Activated CD4-positive, alpha-beta T cell treated with anti-CD3 and anti-CD28 coated beads for 36 hours (primary cell): ENCODE data around the gene TTC34. TPM values are rescaled to one million over a fixed set of nuclear protein-coding genes. Genes with fewer than 3 reads are reported as not detected.
A peak's percentile ranks its signal among the peaks of the same experiment; 100 is the strongest.

ENCODE experiments used
- ATAC-seq: fragments of 200-7000 bp; cut with Tn5 transposase; one replicate; pipeline ENCODE4 v1.10.0; 2021; ENCODE audit warnings: mild to moderate bottlenecking, moderate library complexity
- CTCF ChIA-PET: fragments of 350-600 bp; sonication (Branson Sonifier 250); formaldehyde crosslinking; loops from one replicate; lab custom pipeline; 2021; ENCODE audit warnings: antibody characterized with exemption; lab: Charles Lee
- POLR2A ChIA-PET: fragments of 350-600 bp; sonication (Branson Sonifier 250); formaldehyde crosslinking; loops from one replicate; lab custom pipeline; 2021; ENCODE audit warnings: antibody characterized with exemption, inconsistent platforms; lab: Charles Lee
- DNase-seq: peaks from one replicate; pipeline ENCODE4 v3.0.0-alpha.2; 2020
- H3K27ac Mint-ChIP-seq: one replicate; pipeline ENCODE4 v1.8.0; 2021; ENCODE audit warnings: mixed read lengths
- H3K27me3 Mint-ChIP-seq: one replicate; pipeline ENCODE4 v1.8.0; 2021; ENCODE audit warnings: mixed read lengths
- H3K36me3 Mint-ChIP-seq: one replicate; pipeline ENCODE4 v1.8.0; 2021; ENCODE audit warnings: low read depth, mixed read lengths
- H3K4me1 Mint-ChIP-seq: one replicate; pipeline ENCODE4 v1.8.0; 2021; ENCODE audit warnings: mixed read lengths
- H3K4me3 Mint-ChIP-seq: one replicate; pipeline ENCODE4 v1.8.0; 2021; ENCODE audit warnings: mild to moderate bottlenecking, moderate library complexity, mixed read lengths
- H3K9me3 Mint-ChIP-seq: one replicate; pipeline ENCODE4 v1.8.0; 2021; ENCODE audit warnings: low read depth, mixed read lengths
- intact Hi-C, 2 experiments: fragments of 100-400 bp; cut with DNase I in 1 of 2; cut with micrococcal nuclease in 1 of 2; formaldehyde crosslinking; loops; one replicate each; pipeline versions ENCODE4 v1.14.2 to v1.15.1; 2022 to 2024; cut with DNase I, micrococcal nuclease
- total RNA-seq, 2 experiments: library from RNA; stranded (reverse); gene quantifications; one replicate each; pipeline ENCODE4 v1.2.3, GENCODE V29; 2021

The TTC34 gene
- total RNA-seq, 2 experiments from 2014 or later = 1.3 TPM

GRCh38 chr1:2596530-2597333, 204.8 kb downstream of the TTC34 start:
- no peak overlapping the region for H3K27ac Mint-ChIP-seq
- POLR2A ChIA-PET = no interaction called here
- peaks cover 3% of the 10 kb centered on the region for H3K4me1 Mint-ChIP-seq
- peaks cover 4% of the 10 kb centered on the region for H3K9me3 Mint-ChIP-seq
- CTCF ChIA-PET = no interaction called here
- no peak overlapping the region for H3K4me3 Mint-ChIP-seq
- peak; percentile 3 for DNase-seq
- intact Hi-C loops = no loop called here
- no peaks in the 10 kb centered on the region for H3K27me3 Mint-ChIP-seq
- ATAC-seq = no peak
- H3K36me3 Mint-ChIP-seq = no peaks in the 10 kb centered on the region

DNA sequence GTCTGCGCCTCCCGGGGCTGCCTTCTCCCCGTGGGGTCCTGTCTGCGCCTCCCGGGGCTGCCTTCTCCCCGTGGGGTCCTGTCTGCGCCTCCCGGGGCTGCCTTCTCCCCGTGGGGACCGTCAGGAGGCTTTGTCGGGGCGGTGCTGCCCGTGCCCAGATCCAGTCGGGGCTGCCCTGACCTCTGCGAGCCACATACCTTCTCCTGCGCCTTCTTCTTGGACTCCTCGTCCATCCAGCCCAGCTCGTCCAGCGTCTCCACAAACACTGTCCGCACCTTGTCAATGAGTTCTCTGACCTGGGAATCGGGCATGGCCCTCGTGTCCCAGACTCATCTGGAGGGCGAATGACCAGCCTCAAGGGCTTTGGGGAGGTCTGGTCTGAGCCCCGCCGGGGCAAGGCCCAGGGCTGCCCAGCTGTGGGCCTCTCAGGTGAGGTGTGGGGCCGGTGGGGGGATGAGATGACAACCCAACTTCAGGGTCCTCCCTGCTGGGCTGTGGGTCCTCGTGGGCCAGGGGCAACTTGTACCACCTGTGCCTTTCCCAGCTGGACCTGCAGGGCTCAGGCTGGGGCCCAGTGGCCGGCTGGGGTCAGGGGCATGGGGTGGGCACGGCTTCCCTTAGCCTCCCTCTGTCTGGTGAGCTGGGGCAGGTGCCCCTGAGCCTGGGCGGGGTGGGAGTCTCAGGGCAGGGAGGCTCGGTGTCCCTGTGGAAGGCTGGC, 205.5 kb downstream of the TTC34 start:
- DNase-seq (peak; percentile 3), ATAC-seq (no peak)
- CTCF ChIA-PET = no interaction called here
- Mint-ChIP-seq H3K27ac (no peak overlapping the region), H3K36me3 (no peaks in the 10 kb centered on the region), H3K4me1 (peaks cover 3% of the 10 kb centered on the region), H3K9me3 (peaks cover 4% of the 10 kb centered on the region), H3K27me3 (no peaks in the 10 kb centered on the region), H3K4me3 (no peak overlapping the region)
- POLR2A ChIA-PET = no interaction called here
- intact Hi-C loops = no loop called here

- H3K4me1 Mint-ChIP-seq = peaks cover 3% of the 10 kb centered on the region
- H3K9me3 Mint-ChIP-seq = peaks cover 4% of the 10 kb centered on the region
Measured at GRCh38 chr1:2595261-2595811, 206.2 kb downstream of the TTC34 start.

GRCh38 chr1:2594641-2595131, 206.8 kb downstream of the TTC34 start:
- no peaks in the 10 kb centered on the region for H3K36me3 Mint-ChIP-seq
- intact Hi-C loops = no loop called here
- POLR2A ChIA-PET = no interaction called here

More at GRCh38 chr1:2595261-2595811, 206.2 kb downstream of the TTC34 start:
- H3K27ac Mint-ChIP-seq = no peak overlapping the region
- ChIA-PET CTCF (no interaction called here), POLR2A (no interaction called here)
- H3K4me3 Mint-ChIP-seq = no peak overlapping the region
- no peaks in the 10 kb centered on the region for H3K27me3 Mint-ChIP-seq
- intact Hi-C loops = no loop called here
- no peaks in the 10 kb centered on the region for H3K36me3 Mint-ChIP-seq
- peak; percentile 2 for DNase-seq
- no peak for ATAC-seq

GRCh38 chr1:2594001-2594640, 207.4 kb downstream of the TTC34 start:
- Mint-ChIP-seq H3K27ac (no peak overlapping the region), H3K9me3 (peaks cover 4% of the 10 kb centered on the region), H3K4me3 (no peak overlapping the region), H3K4me1 (peaks cover 3% of the 10 kb centered on the region), H3K36me3 (peaks cover 3% of the 10 kb centered on the region), H3K27me3 (no peaks in the 10 kb centered on the region)
- intact Hi-C loops = no loop called here
- ATAC-seq (no peak), DNase-seq (peak; percentile 3)
- POLR2A ChIA-PET = no interaction called here
- CTCF ChIA-PET = no interaction called here

More at GRCh38 chr1:2594641-2595131, 206.8 kb downstream of the TTC34 start:
- H3K4me1 Mint-ChIP-seq = peaks cover 3% of the 10 kb centered on the region
- H3K9me3 Mint-ChIP-seq = peaks cover 4% of the 10 kb centered on the region
- peak; percentile 3 for DNase-seq
- no peak overlapping the region for H3K4me3 Mint-ChIP-seq
- ATAC-seq = no peak
- no peaks in the 10 kb centered on the region for H3K27me3 Mint-ChIP-seq
- CTCF ChIA-PET = no interaction called here
- no peak overlapping the region for H3K27ac Mint-ChIP-seq

DNA sequence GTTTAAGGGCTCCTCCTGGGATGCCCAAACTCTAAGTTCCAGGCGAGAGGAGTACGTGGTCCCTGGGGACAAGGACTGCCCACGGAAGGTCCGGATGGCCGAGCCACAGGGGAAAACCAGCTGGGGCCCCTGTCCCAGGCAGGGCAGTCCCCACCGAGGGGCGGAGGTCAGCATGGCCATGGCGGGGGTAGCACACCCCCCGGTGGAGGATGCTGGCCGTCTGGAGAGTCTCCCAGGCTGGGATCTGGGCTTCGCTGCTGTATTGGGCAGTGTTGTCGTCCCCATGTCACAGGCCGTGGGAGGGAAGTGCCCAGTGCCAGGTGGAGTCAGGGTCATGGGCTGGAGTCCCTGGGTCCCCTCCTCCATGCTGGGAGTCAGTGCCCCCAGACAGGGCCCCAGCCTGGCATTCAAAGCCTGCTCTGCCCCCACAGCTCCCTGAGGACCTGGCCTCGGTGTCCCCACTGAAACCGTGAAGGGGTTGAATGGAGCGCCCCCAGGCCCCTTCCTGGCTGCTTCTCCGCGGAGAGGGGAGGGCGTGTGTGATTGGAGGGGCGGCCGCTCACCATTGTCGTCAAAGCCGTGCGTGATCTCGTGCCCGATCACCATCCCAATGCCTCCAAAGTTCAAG, 208.1 kb downstream of the TTC34 start:
- no peak for DNase-seq
- H3K27ac Mint-ChIP-seq = no peak overlapping the region
- no peaks in the 10 kb centered on the region for H3K9me3 Mint-ChIP-seq
- peaks cover 3% of the 10 kb centered on the region for H3K4me1 Mint-ChIP-seq
- ChIA-PET CTCF (no interaction called here), POLR2A (no interaction called here)
- H3K36me3 Mint-ChIP-seq = peaks cover 3% of the 10 kb centered on the region
- no peak for ATAC-seq
- no peaks in the 10 kb centered on the region for H3K27me3 Mint-ChIP-seq
- intact Hi-C loops = no loop called here
- H3K4me3 Mint-ChIP-seq = no peak overlapping the region

GRCh38 chr1:2592672-2593071, 208.8 kb downstream of the TTC34 start:
- intact Hi-C loops = no loop called here
- Mint-ChIP-seq H3K27ac (peak overlapping the region; percentile 37), H3K9me3 (no peaks in the 10 kb centered on the region), H3K36me3 (peaks cover 3% of the 10 kb centered on the region), H3K4me1 (peaks cover 5% of the 10 kb centered on the region), H3K27me3 (no peaks in the 10 kb centered on the region), H3K4me3 (peak overlapping the region; percentile 47)
- DNase-seq (no peak), ATAC-seq (peak; percentile 30)
- ChIA-PET CTCF (no interaction called here), POLR2A (no interaction called here)

- Mint-ChIP-seq H3K27me3 (no peaks in the 10 kb centered on the region), H3K27ac (no peak overlapping the region), H3K36me3 (peaks cover 3% of the 10 kb centered on the region), H3K9me3 (no peaks in the 10 kb centered on the region), H3K4me3 (no peak overlapping the region), H3K4me1 (peaks cover 7% of the 10 kb centered on the region)
- no peak for ATAC-seq
- POLR2A ChIA-PET = no interaction called here
- CTCF ChIA-PET = no interaction called here
- no peak for DNase-seq
- intact Hi-C loops = no loop called here
Measured at GRCh38 chr1:2591581-2592261, 209.8 kb downstream of the TTC34 start.

DNA sequence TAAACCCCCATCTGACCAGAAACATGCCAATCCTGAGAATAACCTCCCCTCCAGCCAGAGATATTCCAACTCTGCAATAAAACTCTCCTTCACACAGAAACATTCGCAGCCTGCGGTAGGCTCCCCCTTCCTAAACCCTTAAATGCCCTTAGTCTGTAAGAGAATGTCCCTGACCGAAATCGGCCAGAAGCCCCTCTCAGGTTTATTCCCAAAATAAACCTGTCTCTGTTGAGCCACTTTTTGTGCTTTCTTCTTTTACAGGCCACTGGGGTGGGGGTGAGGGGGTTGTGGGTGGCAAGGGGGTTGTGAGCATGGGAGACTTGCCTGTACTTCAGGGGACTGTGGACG, 210.3 kb downstream of the TTC34 start:
- ATAC-seq (no peak), DNase-seq (no peak)
- Mint-ChIP-seq H3K4me3 (no peak overlapping the region), H3K9me3 (no peaks in the 10 kb centered on the region), H3K27me3 (no peaks in the 10 kb centered on the region), H3K36me3 (peaks cover 3% of the 10 kb centered on the region), H3K27ac (no peak overlapping the region), H3K4me1 (peaks cover 7% of the 10 kb centered on the region)
- ChIA-PET POLR2A (no interaction called here), CTCF (no interaction called here)
- intact Hi-C loops = no loop called here

GRCh38 chr1:2590233-2591141, 211.0 kb downstream of the TTC34 start:
- ChIA-PET POLR2A (no interaction called here), CTCF (interaction anchor here (0.9 kb wide), 1 partner anchor 42 kb away, joined by 3 read pairs; no protein-coding TSS in a partner anchor)
- Mint-ChIP-seq H3K27me3 (no peaks in the 10 kb centered on the region), H3K4me3 (no peak overlapping the region), H3K9me3 (no peaks in the 10 kb centered on the region), H3K4me1 (peaks cover 8% of the 10 kb centered on the region), H3K27ac (no peak overlapping the region), H3K36me3 (peaks cover 3% of the 10 kb centered on the region)
- DNase-seq (no peak), ATAC-seq (no peak)
- intact Hi-C loops = no loop called here
